GOT3 (cell line): ENCODE measurements around the gene VAT1L.

ENCODE experiments used
- DNase-seq: peaks from one replicate; lab custom pipeline; 2025; ENCODE audit warnings: mixed read lengths; lab: John Stamatoyannopoulos, UW

Gene VAT1L, protein sequence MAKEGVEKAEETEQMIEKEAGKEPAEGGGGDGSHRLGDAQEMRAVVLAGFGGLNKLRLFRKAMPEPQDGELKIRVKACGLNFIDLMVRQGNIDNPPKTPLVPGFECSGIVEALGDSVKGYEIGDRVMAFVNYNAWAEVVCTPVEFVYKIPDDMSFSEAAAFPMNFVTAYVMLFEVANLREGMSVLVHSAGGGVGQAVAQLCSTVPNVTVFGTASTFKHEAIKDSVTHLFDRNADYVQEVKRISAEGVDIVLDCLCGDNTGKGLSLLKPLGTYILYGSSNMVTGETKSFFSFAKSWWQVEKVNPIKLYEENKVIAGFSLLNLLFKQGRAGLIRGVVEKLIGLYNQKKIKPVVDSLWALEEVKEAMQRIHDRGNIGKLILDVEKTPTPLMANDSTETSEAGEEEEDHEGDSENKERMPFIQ

DNA sequence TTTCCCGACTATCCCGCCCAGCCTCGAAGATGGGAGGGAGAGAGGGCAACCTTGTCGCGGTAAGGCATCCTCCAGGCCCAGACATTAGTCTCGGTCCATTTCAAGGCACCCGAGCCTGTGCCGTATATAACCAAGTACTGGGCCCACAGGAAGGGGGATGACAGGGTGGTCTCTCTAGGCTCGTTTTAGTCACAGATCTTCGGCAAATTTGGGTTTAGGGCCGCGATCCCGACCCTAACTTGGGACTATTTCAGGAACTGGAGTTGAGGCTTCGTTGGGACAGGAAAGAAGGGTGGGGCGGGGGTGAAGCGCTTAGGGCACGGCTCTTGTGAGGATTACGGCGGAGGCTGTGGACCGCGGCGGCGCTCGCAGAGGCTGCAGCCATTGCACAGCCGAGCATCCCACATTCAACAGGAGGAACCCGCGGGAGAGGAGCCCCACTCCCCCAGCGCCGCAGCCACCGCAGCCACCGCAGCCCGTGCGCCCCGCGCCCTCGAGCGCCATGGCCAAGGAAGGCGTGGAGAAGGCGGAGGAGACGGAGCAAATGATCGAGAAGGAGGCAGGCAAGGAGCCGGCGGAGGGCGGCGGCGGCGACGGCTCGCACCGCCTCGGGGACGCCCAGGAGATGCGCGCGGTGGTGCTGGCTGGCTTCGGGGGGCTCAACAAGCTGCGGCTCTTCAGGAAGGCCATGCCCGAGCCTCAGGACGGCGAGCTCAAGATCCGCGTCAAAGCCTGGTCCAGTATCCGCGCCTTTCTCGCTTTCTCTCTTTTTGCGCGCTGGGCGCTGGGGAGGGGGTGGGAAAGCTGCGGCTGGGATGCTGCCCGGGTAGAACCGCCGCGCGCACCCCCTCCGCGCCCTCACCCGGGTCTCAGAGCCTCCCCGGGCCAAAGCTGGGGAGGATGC, at the start of gene VAT1L:
TSS of gene VAT1L (plus strand) at position 384 of the 904 bp plus-strand sequence. CDS start at position 503, 119 bp downstream.
- DNase-seq: no peak

DNA sequence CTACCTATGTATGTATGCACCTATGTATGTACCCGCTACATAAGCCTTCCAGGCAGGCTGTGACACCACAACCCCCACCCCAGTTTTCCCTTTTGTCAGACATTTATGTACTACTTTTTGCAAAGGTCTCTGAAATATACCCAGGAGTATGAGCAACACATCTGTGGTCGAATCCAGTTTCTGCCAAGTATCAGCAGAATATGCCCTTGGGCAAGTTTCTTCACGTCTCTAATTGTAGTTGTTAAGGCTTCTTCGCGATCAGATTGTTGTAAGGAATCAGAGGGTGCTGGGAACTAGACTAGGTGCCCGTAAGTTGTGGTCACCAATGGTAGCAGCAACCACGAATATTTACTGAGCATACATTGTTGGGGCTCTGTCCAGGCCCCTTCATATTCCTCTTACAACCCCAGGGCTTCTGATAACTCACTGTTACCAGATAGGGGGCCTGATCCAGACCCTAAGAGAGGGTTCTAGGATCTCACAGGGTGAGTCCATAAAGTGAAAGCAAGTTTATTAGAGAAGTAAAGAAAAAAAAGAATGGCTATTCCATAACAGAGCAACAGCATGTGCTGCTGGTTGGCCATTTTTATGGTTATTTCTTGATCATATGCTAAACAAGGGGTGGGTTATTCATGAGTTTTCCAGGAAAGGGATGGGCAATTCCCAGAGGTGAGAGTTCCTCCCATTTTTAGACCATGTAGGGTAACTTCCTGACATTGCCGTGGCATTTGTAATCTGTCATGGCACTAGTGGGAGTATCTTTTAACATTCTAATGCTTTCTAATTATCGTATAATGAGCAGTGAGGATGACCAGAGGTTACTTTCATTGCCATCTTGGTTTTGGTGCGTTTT, 49.4 kb upstream of the VAT1L start:
- no peak for DNase-seq

DNA sequence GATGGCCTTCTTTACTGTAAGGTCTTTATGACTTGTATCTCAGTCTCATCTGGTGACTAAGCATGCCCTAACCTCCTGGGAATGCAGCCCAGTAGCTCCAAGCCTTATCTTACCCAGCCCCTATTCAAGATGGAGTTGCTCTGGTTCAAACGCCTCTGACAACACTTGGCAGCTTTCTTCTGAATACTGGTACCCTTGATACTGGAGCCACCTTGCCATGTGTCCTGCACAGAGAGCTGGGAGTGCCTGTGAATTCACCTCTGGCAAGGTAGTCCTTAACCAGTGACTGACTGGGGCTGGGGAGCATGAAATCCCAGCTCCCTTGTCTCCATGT, 48.8 kb upstream of the VAT1L start:
- DNase-seq: no peak

DNA sequence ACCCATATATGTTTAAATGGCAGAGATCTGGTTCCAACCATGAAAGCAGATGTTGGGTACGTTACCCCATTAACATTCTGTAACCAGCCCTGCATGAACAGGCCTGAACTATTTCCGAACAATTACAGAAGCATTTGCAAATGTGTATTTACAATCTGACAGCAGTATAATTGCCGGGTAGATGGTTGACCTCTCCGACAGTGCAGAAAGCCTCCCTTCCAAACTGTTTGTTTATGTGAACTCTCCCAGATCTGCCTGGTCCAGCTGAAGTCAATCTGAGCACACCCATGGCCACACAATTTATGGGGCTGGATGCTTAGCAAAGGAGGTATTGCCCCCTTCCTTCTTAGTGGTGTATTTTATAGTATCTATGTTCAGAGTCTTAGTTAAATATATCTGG, 44.2 kb upstream of the VAT1L start:
- DNase-seq: no peak

DNA sequence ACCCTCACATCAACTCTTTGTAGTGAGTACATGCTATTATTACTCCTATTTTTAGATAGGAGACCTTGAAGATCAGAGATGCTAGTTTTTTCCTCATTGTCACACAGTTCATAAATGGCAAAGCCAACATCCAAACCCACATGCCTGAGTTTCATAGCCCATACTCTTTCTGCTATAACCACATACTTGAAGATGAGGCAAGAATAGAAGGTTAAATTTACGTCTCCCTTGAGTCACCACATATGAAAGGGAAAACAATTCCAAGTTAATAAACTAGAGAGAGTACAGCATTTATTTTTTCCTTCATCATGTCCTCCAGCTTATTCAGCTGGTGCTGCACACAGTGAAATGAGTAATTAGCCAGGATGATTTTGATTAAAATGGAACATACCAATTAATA, 42.4 kb upstream of the VAT1L start:
- DNase-seq: no peak

DNA sequence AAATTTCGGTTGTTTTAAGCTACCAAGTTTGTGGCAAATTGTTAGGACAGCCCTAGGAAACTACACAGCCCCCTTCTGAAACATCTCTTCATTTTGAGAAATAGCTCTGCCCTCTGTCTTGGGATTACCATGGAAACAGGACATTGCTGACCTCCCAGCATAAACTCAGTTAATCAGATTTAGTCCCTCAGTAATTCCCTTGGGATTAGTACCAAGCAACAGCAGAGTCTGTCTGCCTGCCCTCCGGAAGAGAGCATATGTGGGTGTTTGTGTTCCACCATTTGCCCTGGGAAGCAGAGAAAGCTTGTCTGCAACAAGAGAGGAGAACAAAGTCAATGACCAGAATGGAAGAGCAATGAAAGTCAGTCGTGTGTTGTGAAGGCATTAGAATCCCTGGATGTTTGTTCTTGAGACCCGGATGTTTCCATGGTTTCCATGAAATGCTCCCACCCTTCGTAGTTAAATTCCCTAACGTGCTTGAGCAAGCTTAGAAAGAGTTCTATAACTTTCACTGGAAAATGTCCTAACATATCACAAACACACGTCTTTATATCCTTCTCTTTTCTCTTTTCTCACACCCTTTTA, 39.9 kb upstream of the VAT1L start:
- DNase-seq: no peak

DNA sequence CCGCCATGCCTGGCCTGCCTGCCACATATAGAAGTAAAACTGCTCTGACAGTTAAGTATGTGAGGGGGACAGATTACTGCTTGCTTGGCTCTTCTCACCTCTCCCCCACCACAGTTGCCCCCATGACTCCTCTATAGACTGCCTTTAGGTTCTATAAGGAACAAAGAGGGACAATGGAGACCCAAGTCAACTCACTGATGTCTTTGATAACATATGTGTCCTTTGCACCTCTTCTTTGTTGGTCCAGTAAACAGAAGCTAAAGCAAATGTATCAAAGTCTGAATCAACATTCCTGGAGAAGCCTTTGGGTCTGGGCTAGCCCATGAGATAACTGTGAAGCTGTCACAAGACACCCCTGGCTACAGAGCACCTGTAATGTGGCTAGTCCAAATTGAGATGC, 38.9 kb upstream of the VAT1L start:
- DNase-seq: no peak

DNA sequence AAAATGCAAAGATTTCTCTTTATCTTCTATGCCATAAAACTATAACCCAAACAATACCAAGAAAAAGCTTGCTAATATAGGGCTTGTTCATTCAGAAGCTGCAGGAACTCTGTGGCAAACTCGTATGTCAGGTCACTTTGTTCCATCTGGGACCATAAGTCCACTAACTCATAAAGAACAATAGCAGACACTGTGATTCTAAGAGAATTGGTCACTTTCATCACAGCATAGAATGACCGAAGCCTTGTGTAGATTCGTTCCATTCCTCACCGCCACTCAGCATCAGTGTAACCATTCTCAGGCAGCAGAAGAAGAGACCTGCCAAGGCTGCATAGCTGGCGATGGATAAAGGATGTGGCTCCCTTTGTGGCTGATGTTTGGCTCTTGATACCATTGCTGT, 30.3 kb upstream of the VAT1L start:
- DNase-seq: no peak

DNA sequence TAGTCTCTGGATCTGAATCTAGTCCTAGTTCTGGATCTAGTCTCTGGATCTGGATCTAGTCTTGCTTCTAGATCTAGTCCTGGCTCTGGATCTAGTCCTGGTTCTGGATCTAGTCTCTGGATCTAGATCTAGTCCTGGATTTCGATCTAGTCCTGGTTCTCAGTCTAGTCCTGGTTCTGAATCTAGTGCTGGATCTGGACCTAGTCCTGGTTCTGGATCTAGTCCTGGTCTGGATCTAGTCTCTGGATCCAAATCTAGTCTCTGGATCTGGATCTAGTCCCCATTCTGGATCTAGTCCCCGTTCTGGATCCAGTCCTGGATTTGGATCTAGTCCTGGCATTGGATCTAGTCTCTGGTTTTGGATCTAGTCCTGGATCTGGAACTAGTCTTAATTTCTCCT, 29.9 kb upstream of the VAT1L start:
- DNase-seq: no peak

DNA sequence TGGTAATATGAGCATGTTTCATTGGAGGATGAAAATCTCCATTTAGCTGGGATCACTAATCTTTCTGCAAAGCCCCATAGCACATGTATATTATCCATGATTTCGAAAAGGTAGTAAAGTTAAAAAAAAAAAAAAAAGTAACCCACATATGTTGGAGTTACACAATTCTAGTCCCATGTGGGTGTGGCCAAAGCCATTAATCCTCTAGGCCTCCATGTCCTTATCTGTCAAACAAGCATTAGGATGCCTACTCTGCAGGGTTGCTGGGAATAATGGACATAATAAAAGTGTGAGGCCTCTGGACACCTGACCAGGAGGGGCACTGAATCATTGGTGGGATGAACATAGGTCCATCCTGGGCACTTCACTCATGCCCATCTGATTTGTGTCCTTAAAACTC, 29.2 kb upstream of the VAT1L start:
- DNase-seq: no peak

DNA sequence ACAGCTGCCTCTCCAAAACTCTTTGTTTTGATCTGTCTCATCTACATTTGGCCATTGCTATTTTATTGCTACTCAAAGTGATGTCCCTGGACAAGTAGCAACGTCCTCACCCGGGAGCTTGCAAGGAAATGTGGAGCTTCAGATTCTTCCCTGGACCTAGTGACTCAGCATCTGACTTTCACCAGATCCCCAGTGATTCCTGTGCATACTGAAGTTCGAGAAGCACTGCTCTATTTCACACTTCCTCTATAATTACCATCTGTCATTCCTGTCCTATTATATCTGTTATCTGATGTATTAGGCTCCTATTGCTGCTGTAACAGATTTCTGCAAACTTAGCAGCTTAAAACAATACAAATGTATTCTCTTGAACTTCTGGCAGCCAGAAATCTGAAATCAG, 28.5 kb upstream of the VAT1L start:
- DNase-seq: no peak

DNA sequence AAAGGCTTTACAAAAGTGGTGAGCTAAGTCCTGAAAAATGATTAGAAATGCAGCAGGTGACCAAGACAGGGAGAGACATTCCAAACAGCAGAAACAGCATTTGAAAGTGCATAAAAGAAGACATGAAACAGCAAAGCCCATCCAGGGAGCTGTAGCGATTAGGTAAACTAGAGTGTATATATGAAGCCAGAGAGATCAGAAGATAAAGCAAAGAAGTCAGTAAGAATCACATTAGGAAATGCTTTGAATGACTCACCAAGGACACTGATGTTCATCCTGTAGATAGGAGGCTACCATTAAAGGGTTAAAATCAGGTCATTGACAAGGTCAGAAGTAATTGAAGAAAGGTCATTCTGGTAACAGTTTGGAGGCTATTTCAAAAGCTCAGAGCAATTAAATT, 27.6 kb upstream of the VAT1L start:
- no peak for DNase-seq

DNA sequence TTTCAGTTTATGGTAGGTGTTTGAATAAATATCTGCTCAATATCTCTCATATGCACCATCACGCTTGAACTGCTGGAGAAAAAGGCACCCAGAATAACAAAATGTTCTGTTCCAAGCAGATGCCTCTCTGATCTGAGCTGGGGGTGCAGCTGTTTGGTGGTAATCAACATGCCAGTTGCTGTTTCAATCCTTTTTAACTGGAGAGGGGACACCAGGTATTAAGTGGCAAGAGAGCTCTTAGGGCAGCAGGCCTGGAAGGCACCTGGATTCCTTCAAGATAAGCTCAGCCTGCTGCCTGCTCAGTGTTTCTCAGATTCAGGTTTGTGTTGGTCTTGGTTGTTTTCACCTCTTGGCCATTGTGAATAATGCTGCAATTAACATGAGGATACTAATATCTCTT, 27.2 kb upstream of the VAT1L start:
- no peak for DNase-seq

DNA sequence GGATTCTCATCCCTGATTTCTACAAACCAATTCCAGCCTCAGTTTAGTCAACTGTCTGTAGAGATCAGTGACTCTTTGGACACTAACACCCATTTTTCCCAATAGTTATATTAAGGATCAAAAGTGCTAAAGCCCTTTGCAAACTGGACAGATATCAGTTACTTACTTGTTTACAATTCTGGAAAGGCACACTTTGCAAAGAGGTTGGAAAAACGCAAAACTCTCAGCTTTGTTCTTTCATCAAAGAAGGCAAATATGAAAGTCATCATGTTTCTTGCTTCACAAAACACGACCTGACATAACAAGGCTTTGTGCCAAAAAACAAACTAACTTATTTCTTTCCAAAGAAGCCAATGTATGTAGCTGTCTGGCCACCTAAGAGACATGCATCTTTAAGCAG, 26.1 kb upstream of the VAT1L start:
- no peak for DNase-seq

DNA sequence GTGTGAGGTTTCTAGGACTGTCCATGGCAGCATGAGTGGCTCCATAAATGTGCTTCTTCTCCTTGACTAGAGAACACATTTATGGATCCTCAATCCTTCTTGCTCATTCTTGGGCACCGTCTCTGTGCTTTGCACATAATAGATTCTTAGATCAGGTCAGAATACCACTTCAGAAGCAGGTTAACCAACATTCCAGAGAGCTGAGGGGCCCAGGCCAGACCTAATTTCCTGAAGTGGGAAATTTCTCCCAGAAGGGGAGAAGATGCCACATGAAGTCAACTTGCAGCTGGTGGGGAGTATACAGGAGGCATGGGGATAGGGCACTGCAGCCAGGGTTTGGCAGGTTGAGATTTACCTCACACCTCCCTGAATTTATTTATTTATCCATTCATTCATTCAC, 24.4 kb upstream of the VAT1L start:
- no peak for DNase-seq

DNA sequence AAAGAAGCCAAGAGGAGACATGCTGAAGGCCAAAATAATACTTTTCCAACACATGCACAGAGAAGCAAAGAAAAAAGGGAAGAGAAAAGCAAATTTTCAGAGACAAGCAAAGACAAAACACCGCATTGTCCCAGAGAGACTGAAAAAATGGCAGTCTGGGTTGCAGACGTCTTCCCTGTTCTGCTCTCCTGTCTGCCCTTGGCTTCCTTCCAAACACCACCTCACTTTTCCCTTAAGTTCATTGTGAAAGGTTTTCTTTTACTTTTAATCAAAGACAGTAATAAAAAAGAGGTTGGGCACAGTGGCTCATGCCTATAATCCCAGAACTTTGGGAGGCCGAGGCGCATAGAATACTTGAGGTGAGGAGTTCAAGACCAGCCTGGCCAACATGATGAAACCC, 21.2 kb upstream of the VAT1L start:
- no peak for DNase-seq

DNA sequence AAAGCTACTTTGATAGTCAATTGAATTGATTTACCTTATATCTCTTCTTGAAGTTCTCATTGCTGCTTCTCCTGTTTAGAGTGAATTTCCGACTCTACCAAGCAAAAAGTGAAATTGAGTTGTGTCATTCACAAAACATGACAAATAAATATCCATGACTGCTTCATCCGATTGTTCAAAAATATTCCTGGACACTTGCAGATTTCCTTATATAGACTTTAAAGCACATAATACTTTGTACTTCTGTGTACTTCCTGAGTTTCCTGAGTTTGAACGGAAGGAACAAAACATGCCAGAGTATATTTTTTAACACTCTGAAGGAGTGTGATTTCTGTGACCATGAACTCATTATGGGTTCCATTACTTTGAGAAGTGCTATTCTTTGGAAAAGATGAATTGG, 20.5 kb upstream of the VAT1L start:
- no peak for DNase-seq

DNA sequence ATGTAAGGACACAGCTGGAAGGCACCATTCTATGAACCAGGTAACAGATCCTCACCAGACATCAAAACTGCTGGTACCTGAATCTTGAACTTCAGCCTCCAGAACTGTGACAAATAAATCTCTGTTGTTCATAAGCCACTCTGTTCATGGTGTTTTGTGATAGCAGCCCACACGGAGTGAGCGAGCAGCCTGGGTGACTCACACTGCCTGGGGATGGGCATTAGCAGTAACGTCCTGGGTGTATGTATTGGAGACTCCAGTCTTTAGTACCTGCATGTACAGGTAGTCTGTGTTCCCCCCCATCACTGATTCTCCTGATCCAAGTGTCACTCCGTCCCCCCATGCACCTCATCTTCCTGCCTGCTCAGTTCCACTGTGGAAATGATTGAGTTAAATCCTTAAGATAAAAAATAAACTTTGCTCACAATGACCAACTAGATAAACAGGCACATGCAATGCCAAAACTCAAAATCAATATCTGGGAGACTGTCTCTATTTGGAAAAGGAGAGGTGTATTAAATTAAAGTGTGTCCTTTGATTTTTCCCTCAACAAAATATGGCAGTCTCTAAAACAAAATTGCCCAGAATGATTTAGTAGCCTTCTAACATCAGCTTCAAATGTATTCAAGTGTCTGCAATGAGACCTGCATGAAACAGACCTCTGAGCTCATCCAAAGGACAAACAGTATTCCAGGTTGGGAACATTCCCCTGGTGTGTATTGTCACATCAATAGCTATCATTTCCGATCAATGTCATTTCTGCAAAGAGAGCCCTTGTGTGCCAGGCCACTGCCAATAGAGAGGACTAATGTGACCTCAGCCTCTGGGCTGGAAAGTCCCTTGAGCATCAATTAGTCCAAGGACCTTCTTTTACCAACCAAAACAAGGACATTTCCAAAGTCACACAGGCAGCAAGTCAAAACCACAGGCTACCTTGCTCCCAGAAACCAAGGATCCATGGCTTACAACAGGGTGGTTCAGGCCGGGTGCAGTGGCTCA, 12.2 kb upstream of the VAT1L start:
- DNase-seq: no peak

DNA sequence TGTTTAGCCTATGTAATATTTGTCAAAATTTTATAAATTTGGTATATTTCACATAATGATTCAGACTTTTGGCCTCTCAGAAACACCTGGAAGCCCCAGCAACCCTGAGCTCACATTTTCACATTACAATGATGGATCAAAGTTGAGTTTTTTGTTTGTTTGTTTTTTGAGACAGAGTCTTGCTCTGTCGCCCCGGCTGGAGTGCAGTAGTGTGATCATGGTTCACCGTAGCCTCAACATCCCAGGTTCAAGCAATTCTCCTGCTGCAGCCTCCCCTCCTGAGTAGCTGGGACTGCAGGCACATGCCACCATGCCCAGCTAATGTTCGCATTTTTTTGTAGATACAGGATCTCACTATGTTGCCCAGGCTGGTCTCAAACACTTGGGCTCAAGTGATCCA, 10.6 kb upstream of the VAT1L start:
- DNase-seq: no peak

DNA sequence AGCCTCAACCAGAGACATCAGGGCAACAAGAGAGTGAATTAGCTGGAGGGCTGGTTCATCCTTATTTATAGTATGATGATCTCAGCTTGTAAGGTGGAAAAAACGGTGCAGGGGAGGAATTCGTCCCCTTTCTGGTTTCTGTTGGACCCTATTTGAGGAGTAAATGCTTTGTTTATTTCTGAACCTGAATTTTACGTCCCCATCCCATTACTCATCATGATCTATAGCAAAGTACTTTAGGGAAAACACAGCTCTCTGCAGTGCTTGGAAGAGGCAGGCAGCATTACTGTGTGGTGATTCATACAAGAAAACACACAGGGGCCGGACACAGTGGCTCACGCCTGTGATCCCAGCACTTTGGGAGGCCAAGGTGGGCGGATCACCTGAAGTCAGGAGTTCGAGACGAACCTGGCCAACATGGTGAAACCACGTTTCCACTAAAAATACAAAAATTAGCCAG, 8.0 kb upstream of the VAT1L start:
- no peak for DNase-seq

DNA sequence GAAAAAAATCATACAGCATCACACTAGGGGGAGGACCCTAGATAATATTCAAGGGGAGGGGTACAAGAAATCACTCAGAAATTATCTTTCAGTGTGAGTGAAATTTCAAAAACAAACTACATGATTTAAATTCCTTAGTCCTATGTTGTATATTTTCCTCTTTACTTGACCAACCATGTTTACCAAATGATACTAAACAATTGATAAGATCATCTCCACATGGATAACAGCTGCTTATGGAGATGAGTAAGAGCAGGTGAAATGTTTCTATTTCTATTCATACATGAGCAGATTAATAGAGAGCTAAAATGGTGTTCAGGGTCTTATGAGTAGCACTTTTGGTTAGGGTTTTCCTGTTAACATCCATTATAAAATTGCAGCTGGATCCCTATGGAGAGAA, 7.3 kb upstream of the VAT1L start:
- DNase-seq: no peak
